ENCODE data around the gene IL1RAPL2.

Gene IL1RAPL2

GRCh38 chrX:105328773-105329172 lies 762.8 kb downstream of the IL1RAPL2 start:
- Histone ChIP-seq H3K9ac (ENCODE audit: low read length) (no peak overlapping the region), H3K27ac (ENCODE audit: low read length) (no peak overlapping the region), H3K27me3 (ENCODE audit: control insufficient read depth, insufficient read depth, low read length) (no peaks in the 10 kb centered on the region), H3K4me1 (ENCODE audit: control insufficient read depth, low read depth, low read length) (no peaks in the 10 kb centered on the region), H3K9me3 (ENCODE audit: control insufficient read depth, low read depth, low read length) (peaks cover 3% of the 10 kb centered on the region), H3K4me3 (ENCODE audit: low read length) (no peak overlapping the region), H3K36me3 (ENCODE audit: control insufficient read depth, low read depth, low read length) (no peaks in the 10 kb centered on the region)

GRCh38 chrX:105331244-105331643 lies 765.2 kb downstream of the IL1RAPL2 start:
- H3K27ac ChIP-seq (ENCODE audit: low read length): no peak overlapping the region
- H3K36me3 ChIP-seq (ENCODE audit: control insufficient read depth, low read depth, low read length): no peaks in the 10 kb centered on the region
- H3K4me1 ChIP-seq (ENCODE audit: control insufficient read depth, low read depth, low read length): no peaks in the 10 kb centered on the region

GRCh38 chrX:105347373-105347772 lies 781.4 kb downstream of the IL1RAPL2 start:
- Histone ChIP-seq H3K4me1 (ENCODE audit: control insufficient read depth, low read depth, low read length) (no peaks in the 10 kb centered on the region), H3K9ac (ENCODE audit: low read length) (no peak overlapping the region), H3K9me3 (ENCODE audit: control insufficient read depth, low read depth, low read length) (no peaks in the 10 kb centered on the region), H3K27me3 (ENCODE audit: control insufficient read depth, insufficient read depth, low read length) (no peaks in the 10 kb centered on the region), H3K36me3 (ENCODE audit: control insufficient read depth, low read depth, low read length) (no peaks in the 10 kb centered on the region), H3K27ac (ENCODE audit: low read length) (no peak overlapping the region), H3K4me3 (ENCODE audit: low read length) (no peak overlapping the region)

More at GRCh38 chrX:105331244-105331643, 765.2 kb downstream of the IL1RAPL2 start:
- Histone ChIP-seq H3K9me3 (ENCODE audit: control insufficient read depth, low read depth, low read length) (no peaks in the 10 kb centered on the region), H3K4me3 (ENCODE audit: low read length) (no peak overlapping the region), H3K27me3 (ENCODE audit: control insufficient read depth, insufficient read depth, low read length) (no peaks in the 10 kb centered on the region), H3K9ac (ENCODE audit: low read length) (no peak overlapping the region)

GRCh38 chrX:105349476-105349875 lies 783.5 kb downstream of the IL1RAPL2 start:
- Histone ChIP-seq H3K9me3 (ENCODE audit: control insufficient read depth, low read depth, low read length) (no peaks in the 10 kb centered on the region), H3K4me1 (ENCODE audit: control insufficient read depth, low read depth, low read length) (no peaks in the 10 kb centered on the region), H3K27ac (ENCODE audit: low read length) (no peak overlapping the region), H3K4me3 (ENCODE audit: low read length) (no peak overlapping the region), H3K36me3 (ENCODE audit: control insufficient read depth, low read depth, low read length) (no peaks in the 10 kb centered on the region), H3K27me3 (ENCODE audit: control insufficient read depth, insufficient read depth, low read length) (no peaks in the 10 kb centered on the region), H3K9ac (ENCODE audit: low read length) (no peak overlapping the region)

GRCh38 chrX:105375816-105376215 lies 809.8 kb downstream of the IL1RAPL2 start:
- no peaks in the 10 kb centered on the region for H3K9me3 ChIP-seq (ENCODE audit: control insufficient read depth, low read depth, low read length)
- no peak overlapping the region for H3K4me3 ChIP-seq (ENCODE audit: low read length)
- no peaks in the 10 kb centered on the region for H3K36me3 ChIP-seq (ENCODE audit: control insufficient read depth, low read depth, low read length)
- H3K9ac ChIP-seq (ENCODE audit: low read length): no peak overlapping the region
- no peaks in the 10 kb centered on the region for H3K27me3 ChIP-seq (ENCODE audit: control insufficient read depth, insufficient read depth, low read length)
- no peaks in the 10 kb centered on the region for H3K4me1 ChIP-seq (ENCODE audit: control insufficient read depth, low read depth, low read length)
- H3K27ac ChIP-seq (ENCODE audit: low read length): no peak overlapping the region

- Histone ChIP-seq H3K4me3 (ENCODE audit: low read length) (no peak overlapping the region), H3K4me1 (ENCODE audit: control insufficient read depth, low read depth, low read length) (peaks cover 17% of the 10 kb centered on the region), H3K36me3 (ENCODE audit: control insufficient read depth, low read depth, low read length) (no peaks in the 10 kb centered on the region), H3K9ac (ENCODE audit: low read length) (no peak overlapping the region), H3K27me3 (ENCODE audit: control insufficient read depth, insufficient read depth, low read length) (no peaks in the 10 kb centered on the region), H3K27ac (ENCODE audit: low read length) (no peak overlapping the region), H3K9me3 (ENCODE audit: control insufficient read depth, low read depth, low read length) (peaks cover 9% of the 10 kb centered on the region)
Measured at GRCh38 chrX:105424729-105425128, 858.7 kb downstream of the IL1RAPL2 start.

- H3K36me3 ChIP-seq (ENCODE audit: control insufficient read depth, low read depth, low read length): no peaks in the 10 kb centered on the region
- H3K9ac ChIP-seq (ENCODE audit: low read length): no peak overlapping the region
- no peak overlapping the region for H3K4me3 ChIP-seq (ENCODE audit: low read length)
- no peaks in the 10 kb centered on the region for H3K9me3 ChIP-seq (ENCODE audit: control insufficient read depth, low read depth, low read length)
- no peaks in the 10 kb centered on the region for H3K4me1 ChIP-seq (ENCODE audit: control insufficient read depth, low read depth, low read length)
- H3K27me3 ChIP-seq (ENCODE audit: control insufficient read depth, insufficient read depth, low read length): no peaks in the 10 kb centered on the region
- H3K27ac ChIP-seq (ENCODE audit: low read length): no peak overlapping the region
Measured at GRCh38 chrX:105451401-105451800, 885.4 kb downstream of the IL1RAPL2 start.

- no peak overlapping the region for H3K27ac ChIP-seq (ENCODE audit: low read length)
- no peak overlapping the region for H3K9ac ChIP-seq (ENCODE audit: low read length)
- no peaks in the 10 kb centered on the region for H3K36me3 ChIP-seq (ENCODE audit: control insufficient read depth, low read depth, low read length)
- no peaks in the 10 kb centered on the region for H3K27me3 ChIP-seq (ENCODE audit: control insufficient read depth, insufficient read depth, low read length)
- no peaks in the 10 kb centered on the region for H3K4me1 ChIP-seq (ENCODE audit: control insufficient read depth, low read depth, low read length)
- H3K4me3 ChIP-seq (ENCODE audit: low read length): no peak overlapping the region
- H3K9me3 ChIP-seq (ENCODE audit: control insufficient read depth, low read depth, low read length): no peaks in the 10 kb centered on the region
Measured at GRCh38 chrX:105458846-105459245, 892.8 kb downstream of the IL1RAPL2 start.

- Histone ChIP-seq H3K27ac (ENCODE audit: low read length) (no peak overlapping the region), H3K9me3 (ENCODE audit: control insufficient read depth, low read depth, low read length) (no peaks in the 10 kb centered on the region), H3K36me3 (ENCODE audit: control insufficient read depth, low read depth, low read length) (no peaks in the 10 kb centered on the region), H3K4me3 (ENCODE audit: low read length) (no peak overlapping the region), H3K4me1 (ENCODE audit: control insufficient read depth, low read depth, low read length) (no peaks in the 10 kb centered on the region), H3K9ac (ENCODE audit: low read length) (no peak overlapping the region), H3K27me3 (ENCODE audit: control insufficient read depth, insufficient read depth, low read length) (no peaks in the 10 kb centered on the region)
Measured at GRCh38 chrX:105460376-105460775, 894.4 kb downstream of the IL1RAPL2 start.

GRCh38 chrX:105461016-105461415 lies 895.0 kb downstream of the IL1RAPL2 start:
- H3K9me3 ChIP-seq (ENCODE audit: control insufficient read depth, low read depth, low read length): no peaks in the 10 kb centered on the region
- no peaks in the 10 kb centered on the region for H3K4me1 ChIP-seq (ENCODE audit: control insufficient read depth, low read depth, low read length)
- no peak overlapping the region for H3K27ac ChIP-seq (ENCODE audit: low read length)
- H3K36me3 ChIP-seq (ENCODE audit: control insufficient read depth, low read depth, low read length): no peaks in the 10 kb centered on the region
- H3K4me3 ChIP-seq (ENCODE audit: low read length): no peak overlapping the region
- no peaks in the 10 kb centered on the region for H3K27me3 ChIP-seq (ENCODE audit: control insufficient read depth, insufficient read depth, low read length)
- H3K9ac ChIP-seq (ENCODE audit: low read length): no peak overlapping the region

GRCh38 chrX:105462186-105462585 lies 896.2 kb downstream of the IL1RAPL2 start:
- no peaks in the 10 kb centered on the region for H3K27me3 ChIP-seq (ENCODE audit: control insufficient read depth, insufficient read depth, low read length)
- no peak overlapping the region for H3K27ac ChIP-seq (ENCODE audit: low read length)
- H3K9ac ChIP-seq (ENCODE audit: low read length): no peak overlapping the region
- no peaks in the 10 kb centered on the region for H3K9me3 ChIP-seq (ENCODE audit: control insufficient read depth, low read depth, low read length)
- no peaks in the 10 kb centered on the region for H3K4me1 ChIP-seq (ENCODE audit: control insufficient read depth, low read depth, low read length)
- H3K4me3 ChIP-seq (ENCODE audit: low read length): no peak overlapping the region
- H3K36me3 ChIP-seq (ENCODE audit: control insufficient read depth, low read depth, low read length): no peaks in the 10 kb centered on the region

- Histone ChIP-seq H3K9me3 (ENCODE audit: control insufficient read depth, low read depth, low read length) (no peaks in the 10 kb centered on the region), H3K4me1 (ENCODE audit: control insufficient read depth, low read depth, low read length) (no peaks in the 10 kb centered on the region), H3K27ac (ENCODE audit: low read length) (no peak overlapping the region), H3K27me3 (ENCODE audit: control insufficient read depth, insufficient read depth, low read length) (no peaks in the 10 kb centered on the region), H3K9ac (ENCODE audit: low read length) (no peak overlapping the region), H3K36me3 (ENCODE audit: control insufficient read depth, low read depth, low read length) (no peaks in the 10 kb centered on the region), H3K4me3 (ENCODE audit: low read length) (no peak overlapping the region)
Measured at GRCh38 chrX:105463473-105463872, 897.5 kb downstream of the IL1RAPL2 start.
